Hepatocyte (in vitro differentiated cells): Measurements from ENCODE around the gene PROK2.

ENCODE experiments used
- EZH2 ChIP-seq: fragments of 200-600 bp; sonication (generic); IDR thresholded peaks from 2 replicates; pipeline ENCODE4 v1.6.1; 2016; ENCODE audit warnings: antibody characterized with exemption, mild to moderate bottlenecking, borderline replicate concordance
- EZH2phosphoT487 ChIP-seq: fragments of 200-600 bp; sonication (generic); IDR thresholded peaks from one replicate; pipeline ENCODE4 v1.6.1; 2018; ENCODE audit warnings: antibody characterized with exemption, mild to moderate bottlenecking, low read depth, moderate library complexity; ENCODE audit not compliant: unreplicated experiment, severe bottlenecking
- TF ChIP-seq, protein P1 (sequence below): fragments of 200-600 bp; sonication (generic); IDR thresholded peaks from 2 replicates; pipeline ENCODE4 v1.5.1; 2016; ENCODE audit warnings: antibody characterized with exemption, mild to moderate bottlenecking; ENCODE audit not compliant: poor library complexity

DNA sequence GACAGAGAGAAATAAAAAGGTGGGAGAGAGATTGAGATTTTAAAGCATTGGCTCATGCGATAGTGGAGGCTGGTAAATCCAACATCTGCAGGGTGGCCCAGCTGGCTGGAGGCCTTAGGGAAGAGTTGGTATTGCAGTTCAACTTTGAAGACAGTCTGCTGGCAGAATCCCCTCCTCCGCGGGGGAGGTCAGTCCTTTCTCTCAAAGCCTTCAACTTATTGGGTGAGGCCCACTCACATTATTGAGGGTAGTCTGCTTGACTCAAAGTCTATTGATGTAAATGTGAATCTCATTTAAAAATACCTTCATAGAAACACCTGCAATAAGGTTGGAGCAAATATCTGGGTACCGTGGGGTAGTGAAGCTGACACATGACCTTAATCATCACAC, 31.8 kb upstream of the PROK2 start:
- TF ChIP-seq, protein P1, sequence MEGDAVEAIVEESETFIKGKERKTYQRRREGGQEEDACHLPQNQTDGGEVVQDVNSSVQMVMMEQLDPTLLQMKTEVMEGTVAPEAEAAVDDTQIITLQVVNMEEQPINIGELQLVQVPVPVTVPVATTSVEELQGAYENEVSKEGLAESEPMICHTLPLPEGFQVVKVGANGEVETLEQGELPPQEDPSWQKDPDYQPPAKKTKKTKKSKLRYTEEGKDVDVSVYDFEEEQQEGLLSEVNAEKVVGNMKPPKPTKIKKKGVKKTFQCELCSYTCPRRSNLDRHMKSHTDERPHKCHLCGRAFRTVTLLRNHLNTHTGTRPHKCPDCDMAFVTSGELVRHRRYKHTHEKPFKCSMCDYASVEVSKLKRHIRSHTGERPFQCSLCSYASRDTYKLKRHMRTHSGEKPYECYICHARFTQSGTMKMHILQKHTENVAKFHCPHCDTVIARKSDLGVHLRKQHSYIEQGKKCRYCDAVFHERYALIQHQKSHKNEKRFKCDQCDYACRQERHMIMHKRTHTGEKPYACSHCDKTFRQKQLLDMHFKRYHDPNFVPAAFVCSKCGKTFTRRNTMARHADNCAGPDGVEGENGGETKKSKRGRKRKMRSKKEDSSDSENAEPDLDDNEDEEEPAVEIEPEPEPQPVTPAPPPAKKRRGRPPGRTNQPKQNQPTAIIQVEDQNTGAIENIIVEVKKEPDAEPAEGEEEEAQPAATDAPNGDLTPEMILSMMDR, result no peak
- no peak for TF ChIP-seq EZH2phosphoT487
- TF ChIP-seq EZH2, result no peak
